Stimulated activated CD4-positive, alpha-beta T cell treated with anti-CD3 and anti-CD28 coated beads, TNF-alpha, amount 100 ng/mL, for 4 hours (primary cell): ENCODE data around the gene OR10H1.
"Not testable (repeated sequence)": the region's sequence is repeated elsewhere in the genome, so short reads cannot be mapped to it uniquely, and the experiment has no call there.

Experiments
- DNase-seq, 3 experiments: peaks; one replicate each; pipeline ENCODE4 v3.0.0-alpha.2; 2020; ENCODE audit warnings: low read depth in 3 of 3

The OR10H1 gene

DNA sequence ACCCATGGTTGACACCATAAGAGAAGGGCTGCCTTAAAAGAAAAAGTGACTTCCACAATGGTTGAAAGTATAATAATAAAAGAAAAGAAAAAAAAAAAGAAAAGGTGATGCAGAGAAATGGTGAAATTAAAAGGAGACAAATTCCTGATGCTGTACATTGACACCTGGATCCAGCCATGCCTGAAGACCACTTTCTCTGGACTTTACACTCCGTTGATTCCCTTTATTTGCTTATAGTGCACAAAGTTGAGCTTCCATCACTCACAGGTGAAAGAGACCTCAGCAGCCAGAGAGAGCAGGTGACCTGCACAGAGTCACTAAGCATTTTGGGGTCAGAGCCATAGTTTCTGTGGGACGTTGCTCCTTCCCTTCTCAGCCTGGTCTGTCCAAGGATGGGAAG is 40.2 kb downstream of the OR10H1 start:
- DNase-seq: no peak

DNA sequence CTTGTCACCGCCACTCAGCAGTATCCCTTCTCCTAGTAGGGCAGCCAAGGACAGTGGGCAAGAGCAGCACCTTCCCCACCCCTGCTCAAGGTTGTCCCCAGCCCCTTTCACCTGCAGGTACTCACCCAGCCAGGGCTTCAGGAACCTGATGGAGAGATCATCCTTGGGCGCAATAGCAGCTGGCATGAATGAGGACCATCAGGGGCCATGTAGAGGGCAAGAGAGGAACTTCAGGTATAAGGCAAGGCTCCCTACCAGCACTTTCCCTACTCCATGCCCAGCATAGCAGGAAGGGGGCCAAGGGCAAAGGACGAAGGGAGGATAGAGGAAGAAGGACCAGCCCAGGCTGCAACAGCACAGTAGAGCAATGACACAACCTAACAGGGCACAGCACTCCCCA is 41.3 kb downstream of the OR10H1 start:
- DNase-seq: not testable (repeated sequence)

DNA sequence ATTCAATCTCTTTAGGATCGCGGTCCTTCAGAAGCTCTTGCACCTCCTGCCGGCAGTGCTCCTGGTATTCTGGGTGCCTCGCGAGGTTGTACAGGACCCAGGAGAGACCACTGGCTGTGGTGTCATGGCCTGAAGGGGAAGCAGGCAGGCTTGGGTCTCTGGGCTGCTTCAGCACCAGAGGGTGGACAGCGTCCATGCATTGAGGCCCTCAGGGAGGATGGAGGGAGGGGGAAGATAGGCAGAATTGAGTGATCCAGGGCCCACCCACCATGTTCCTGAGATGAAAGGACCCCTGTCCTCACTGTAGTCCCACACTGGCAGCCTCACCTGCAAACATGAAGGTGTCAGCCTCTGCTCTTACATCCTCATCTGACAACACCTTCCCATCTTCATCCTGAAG is 45.9 kb downstream of the OR10H1 start:
- no peak for DNase-seq

DNA sequence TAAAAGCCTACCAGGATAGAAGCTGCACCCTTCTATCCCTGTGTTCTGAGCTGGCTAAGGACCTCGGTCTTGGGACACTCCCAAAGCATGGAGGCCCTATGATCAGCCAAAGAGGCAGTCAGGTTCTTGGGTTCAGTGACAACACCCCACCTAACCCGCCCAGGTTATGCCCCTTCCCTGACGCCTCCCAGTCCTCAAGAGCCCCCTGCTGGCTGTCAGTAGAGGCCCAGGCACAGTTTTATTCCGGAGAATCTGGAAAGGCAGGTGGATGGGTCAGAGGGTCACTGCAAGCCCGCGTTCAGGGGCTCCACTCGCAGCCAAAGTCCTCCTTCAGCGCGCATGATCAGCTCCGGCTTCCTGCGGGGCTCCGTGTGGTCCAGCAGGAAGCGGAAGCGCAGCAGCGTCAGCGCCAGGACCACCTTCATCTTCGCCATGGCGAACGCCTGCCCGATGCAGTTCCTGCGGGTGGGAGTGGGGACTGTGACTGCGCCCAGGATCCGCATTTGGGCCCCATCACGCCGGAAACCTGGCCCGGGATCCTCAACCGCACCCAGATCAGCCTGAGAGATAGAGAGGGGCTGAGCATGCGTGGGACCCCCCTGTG is 55.4 kb downstream of the OR10H1 start:
- DNase-seq: no peak

DNA sequence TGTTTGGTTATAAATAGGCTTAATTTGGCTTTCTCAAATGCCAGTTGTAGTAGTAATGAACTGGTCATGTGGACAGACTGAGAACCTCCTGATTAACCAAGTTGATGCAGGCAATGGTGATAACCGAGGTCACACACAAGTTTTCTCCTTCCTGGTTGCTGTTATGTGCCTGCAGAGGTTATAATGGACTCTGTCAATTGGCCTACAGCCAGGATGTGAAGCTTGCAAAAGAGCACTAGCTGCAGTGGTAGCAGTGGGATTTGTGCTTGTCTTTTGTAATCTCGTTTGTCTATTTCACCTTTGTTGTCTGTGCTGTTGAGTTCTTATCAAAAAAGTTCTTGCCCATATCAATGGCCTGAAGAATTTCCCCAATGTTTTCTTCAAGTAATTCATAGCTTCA is 57.1 kb downstream of the OR10H1 start:
- DNase-seq: no peak
